Ammon's horn (tissue), 1 donor: ENCODE measurements around the gene RAB9B.
"Not testable (repeated sequence)": the region's sequence is repeated elsewhere in the genome, so short reads cannot be mapped to it uniquely, and the experiment has no call there.

Source experiments
- DNase-seq: peaks from one replicate; pipeline ENCODE4 v3.0.0-alpha.2; 2016; ENCODE audit warnings: low spot score

RAB9B gene, protein sequence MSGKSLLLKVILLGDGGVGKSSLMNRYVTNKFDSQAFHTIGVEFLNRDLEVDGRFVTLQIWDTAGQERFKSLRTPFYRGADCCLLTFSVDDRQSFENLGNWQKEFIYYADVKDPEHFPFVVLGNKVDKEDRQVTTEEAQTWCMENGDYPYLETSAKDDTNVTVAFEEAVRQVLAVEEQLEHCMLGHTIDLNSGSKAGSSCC

GRCh38 chrX:103831803-103832544 is at the start of gene RAB9B:
RAB9B (minus strand) TSS chrX:103832257; CDS start chrX:103825784, 6,473 bp downstream.
- peak; percentile 81 for DNase-seq

DNA sequence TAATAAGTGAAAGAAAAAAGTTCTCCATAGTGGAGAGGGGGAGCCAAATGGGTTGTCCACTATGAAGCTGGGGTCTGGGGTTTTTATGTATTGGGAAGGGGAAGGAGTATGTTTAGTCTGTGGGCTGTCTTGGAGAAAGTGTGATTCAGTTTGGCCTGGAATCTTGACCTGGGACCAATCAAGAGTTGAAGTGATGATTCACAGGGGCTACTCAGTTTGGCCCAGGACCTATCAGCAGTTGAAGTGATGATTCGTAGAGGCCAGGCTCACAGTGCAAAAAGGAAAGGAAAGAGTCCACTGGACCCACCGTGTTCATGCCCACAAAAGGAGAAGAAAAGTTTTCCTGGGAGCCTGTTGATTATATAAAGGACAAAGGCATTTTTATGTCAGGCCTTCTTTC is 47.3 kb upstream of the RAB9B start:
- no peak for DNase-seq

DNA sequence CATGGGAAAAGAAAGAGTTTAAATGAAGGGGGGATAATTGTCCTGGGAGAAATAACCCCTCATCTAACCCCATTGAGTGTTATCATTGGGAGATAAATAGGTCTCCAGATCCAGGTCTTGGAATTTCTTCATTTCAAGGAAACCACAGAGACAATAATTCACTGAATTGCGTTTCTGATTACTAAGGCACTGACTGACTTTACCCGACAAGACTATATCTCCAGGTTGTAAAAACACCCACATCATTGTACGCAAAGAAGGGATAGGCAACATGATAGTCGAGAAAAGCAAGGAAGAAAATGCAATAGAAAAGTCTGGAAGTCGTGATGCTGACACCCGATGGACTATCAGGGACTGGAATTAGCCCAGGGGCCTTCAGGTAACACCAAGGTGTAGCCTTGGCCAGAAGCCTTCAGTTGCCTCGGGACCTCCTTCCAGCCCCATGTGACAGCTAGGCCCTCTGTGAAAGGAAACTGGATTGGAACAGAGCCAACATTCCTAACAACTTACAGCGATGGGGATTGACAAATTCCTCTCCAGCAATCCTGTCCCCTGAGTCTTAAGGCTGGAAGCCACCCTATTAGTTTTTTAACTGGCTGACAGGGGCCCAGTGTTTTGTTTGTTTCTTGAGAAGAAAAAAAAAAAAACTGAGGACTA is 46.5 kb upstream of the RAB9B start:
- no peak for DNase-seq

GRCh38 chrX:103877571-103877970 is 45.5 kb upstream of the RAB9B start:
- no peak for DNase-seq

GRCh38 chrX:103864886-103865534 is 33.0 kb upstream of the RAB9B start:
- no peak for DNase-seq

DNA sequence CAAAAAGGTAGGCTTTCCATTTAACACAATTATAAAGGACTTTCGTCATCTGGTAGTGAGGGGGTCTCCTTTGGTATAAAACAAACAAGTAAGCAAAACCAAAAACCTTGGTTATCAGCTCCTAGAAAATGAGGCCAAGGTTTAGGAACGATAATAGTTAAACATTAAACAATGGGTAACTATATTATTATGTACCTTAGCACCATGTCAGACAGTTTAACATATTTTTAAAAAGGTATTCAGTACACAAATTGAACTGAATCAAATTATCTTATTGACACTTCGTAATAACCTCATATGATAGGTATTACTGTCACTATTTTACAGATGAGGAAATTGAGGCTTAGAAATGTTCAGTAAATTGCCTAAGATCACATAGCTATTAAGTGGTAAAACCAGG is 32.1 kb upstream of the RAB9B start:
- no peak for DNase-seq

- no peak for DNase-seq
These were observed 29.1 kb upstream of the RAB9B start for GRCh38 chrX:103861200-103861599.

DNA sequence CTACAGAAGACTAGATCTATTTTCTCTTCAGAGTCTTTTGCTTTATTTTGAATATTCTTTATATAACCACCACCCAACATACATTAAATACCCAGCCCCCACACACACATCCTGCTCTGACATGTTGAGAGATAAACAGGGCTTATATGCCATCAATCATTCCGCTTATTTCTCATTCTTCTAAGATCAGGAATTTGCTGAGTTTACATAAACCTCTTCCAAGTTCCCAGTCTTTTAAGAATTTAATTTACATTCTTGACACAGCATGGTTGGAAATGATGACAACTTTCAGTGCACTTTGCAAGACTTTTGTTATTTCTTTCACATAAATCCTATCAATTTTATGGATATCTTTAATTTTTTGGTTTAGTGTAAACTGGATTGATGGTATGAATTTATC is 17.5 kb upstream of the RAB9B start:
- DNase-seq: no peak

GRCh38 chrX:103847174-103847870 is 15.3 kb upstream of the RAB9B start:
- DNase-seq: no peak

GRCh38 chrX:103846386-103846785 is 14.3 kb upstream of the RAB9B start:
- DNase-seq: no peak

DNA sequence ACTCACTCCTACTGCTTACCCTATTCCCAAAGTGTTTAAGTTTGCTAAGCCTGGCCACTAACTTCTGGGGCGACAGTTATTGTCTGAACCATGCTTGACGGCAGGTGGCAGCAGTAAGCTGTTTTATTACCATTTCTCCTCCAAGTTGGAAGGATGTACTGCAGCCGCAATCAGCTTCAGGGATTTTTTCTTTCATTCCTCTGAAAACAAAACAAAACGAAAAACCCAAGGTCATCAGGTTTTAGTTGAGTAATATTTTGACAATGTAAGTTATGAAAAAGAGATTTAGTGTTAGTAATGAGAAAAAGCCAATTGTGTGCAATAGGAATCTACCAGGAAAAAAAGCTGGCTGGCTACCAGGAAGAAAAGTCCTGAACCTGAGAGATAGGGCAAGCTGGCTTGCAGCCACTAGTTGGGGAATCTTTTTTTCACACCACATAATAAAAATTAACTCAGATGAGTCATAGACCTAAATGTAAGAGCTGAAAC is 13.2 kb upstream of the RAB9B start:
- peak; percentile 68 for DNase-seq

DNA sequence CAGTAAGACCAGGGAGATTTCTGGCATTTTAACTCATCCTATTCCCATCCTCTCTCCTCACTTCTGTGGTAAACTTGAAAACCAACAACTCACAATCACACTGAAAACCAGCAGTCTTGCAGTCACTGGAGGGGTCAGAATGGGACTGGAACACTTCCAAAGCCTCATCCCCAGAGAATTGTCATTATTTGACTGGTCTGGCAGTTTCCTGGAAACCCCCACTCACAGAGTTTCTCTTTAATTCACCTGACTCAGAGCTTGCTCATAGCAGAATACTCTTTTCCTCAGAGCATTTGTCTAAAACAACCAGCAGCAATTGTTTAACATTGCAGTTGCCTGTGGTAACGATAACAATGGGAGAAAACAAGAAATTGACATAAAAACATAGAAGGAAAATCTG is 7.3 kb upstream of the RAB9B start:
- no peak for DNase-seq

DNA sequence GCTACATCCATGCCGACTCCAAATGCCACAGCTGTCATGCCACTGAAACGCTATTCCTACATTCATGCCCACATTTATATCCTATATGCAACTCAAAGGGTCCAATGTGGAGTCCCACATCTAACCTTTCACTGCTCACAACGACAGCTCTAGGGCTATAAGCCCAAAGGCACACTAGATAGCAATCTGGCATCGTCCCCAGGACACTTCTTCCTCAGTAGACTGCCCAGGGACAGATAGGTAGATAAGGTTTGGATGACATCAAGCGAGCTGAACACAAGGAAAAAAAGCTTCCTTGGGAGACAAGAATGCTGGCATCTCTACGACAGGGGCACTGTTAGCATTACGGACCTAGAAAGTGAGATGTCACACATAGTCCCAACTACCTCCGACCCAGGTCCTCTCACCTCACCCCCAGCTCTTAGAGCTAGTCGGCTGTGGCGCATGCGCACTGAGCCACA is 685 bp downstream of the RAB9B start:
- DNase-seq: no peak

DNA sequence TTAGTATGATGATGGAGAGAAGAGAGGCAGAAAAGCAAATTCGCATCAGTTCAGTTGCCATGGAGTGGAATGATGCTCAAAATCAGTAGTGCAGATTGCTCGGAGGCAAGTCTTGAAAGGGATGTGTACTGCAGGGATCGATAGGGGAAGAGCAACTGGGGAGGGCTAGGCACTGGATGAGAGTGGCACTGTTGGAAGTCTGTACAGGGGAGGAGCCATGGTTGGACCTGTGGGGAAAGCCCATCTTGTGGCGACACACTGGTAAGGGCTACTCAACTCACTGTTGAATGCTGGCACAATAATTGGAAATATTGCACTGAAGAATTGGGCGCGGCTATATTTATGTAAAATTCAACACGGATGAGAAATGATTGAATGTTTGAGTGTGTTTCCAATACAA is 1.2 kb downstream of the RAB9B start:
- peak; percentile 15 for DNase-seq

GRCh38 chrX:103828529-103828928 is 3.5 kb downstream of the RAB9B start:
- DNase-seq: no peak

- no peak for DNase-seq
These were observed 6.2 kb downstream of the RAB9B start for GRCh38 chrX:103825881-103826280.

GRCh38 chrX:103823591-103823990 is 8.5 kb downstream of the RAB9B start:
- no peak for DNase-seq

DNA sequence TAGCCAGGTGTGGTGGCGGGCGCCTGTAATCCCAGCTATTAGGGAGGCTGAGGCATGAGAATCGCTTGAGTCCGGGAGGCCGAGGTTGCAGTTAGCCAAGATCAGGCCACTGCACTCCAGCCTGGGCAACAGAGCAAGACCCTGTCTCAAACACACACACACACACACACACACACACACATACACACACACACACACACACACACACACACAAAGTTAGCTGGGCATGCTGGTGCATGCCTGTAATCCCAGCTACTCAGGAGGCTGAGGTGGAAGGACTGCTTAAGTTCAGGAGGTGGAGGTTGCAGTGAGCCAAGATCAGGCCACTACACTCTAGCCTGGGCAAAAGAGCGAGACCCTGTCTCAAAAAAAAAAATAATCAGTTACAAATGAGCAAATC is 11.3 kb downstream of the RAB9B start:
- not testable (repeated sequence) for DNase-seq

DNA sequence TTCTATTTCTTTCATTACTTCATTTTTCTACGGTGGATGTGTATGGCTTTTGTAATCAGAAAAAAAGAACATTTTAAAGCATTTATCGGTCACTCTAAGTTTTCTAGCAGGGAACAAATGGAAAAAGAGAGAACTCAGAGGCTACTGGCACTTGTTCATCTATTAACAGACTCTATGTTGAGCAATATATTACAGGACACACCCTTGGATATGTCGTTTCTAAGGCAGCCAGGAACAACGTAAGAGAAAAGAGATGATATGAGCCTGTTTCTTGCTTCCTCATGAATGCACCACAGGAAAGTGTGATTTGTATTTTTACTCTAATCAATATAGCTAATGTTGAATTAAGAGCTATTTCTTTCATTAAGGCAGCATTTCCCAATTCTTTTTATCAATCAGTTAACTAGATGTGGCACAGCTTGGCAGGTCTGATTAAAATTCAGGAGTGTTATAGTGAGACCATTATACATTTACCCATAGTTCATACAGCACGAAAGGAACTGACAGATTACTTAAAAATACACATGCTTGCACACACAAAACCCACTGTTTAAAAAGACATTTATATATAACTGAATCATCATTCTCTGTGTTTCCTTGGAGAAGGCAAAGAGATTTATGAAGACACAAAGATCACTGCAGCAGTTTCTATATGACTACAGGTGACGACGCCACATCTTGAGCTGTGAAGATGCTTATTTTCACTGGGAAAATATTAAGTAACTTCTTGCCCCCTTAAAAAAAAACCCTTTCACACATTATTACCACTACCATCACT is 13.0 kb downstream of the RAB9B start:
- DNase-seq: no peak

DNA sequence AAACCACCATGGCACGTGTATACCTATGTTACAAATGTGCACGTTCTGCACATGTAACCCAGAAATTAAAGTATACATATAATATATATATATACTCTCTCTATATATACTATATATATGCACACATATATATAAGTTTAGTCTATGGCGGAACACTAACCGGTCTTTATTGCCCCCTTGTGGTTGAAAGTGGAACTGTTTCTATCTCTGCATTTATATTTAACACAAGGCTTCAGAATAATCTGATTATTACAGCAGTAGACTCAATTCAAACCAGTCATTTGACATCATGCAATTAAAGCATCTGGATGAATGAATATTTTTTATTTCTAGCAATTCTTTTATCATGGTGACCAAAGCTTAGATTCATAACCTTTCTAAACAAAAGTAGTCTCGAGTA is 14.6 kb downstream of the RAB9B start:
- peak; percentile 35 for DNase-seq

- not testable (repeated sequence) for DNase-seq
These were observed 15.0 kb downstream of the RAB9B start for GRCh38 chrX:103817101-103817500.
